Activated T-cell treated with anti-CD3 and anti-CD28 coated beads, Interleukin-2, amount 50 U/mL, for 24 hours (primary cell): ENCODE results near the gene PXDC1.
"Not testable (repeated sequence)": the region's sequence is repeated elsewhere in the genome, so short reads cannot be mapped to it uniquely, and the experiment has no call there.

ENCODE experiments used
- DNase-seq: peaks from one replicate; pipeline ENCODE4 v3.0.0-alpha.2; 2020
- H3K27ac Mint-ChIP-seq: 2 replicates; pipeline ENCODE4 v1.8.0; 2020; ENCODE audit warnings: mild to moderate bottlenecking, mixed read lengths
- H3K27me3 Mint-ChIP-seq: 2 replicates; pipeline ENCODE4 v1.8.0; 2020; ENCODE audit warnings: mixed read lengths
- H3K36me3 Mint-ChIP-seq: 2 replicates; pipeline ENCODE4 v1.8.0; 2020; ENCODE audit warnings: low read depth, mixed read lengths
- H3K4me1 Mint-ChIP-seq: 2 replicates; pipeline ENCODE4 v1.8.0; 2020; ENCODE audit warnings: low read depth, mixed read lengths
- H3K4me3 Mint-ChIP-seq: 2 replicates; pipeline ENCODE4 v1.8.0; 2020; ENCODE audit warnings: mild to moderate bottlenecking, moderate library complexity, mixed read lengths
- H3K9me3 Mint-ChIP-seq: 2 replicates; pipeline ENCODE4 v1.8.0; 2020; ENCODE audit warnings: mixed read lengths

The PXDC1 gene

GRCh38 chr6:3690506-3690905 is 61.0 kb downstream of the PXDC1 start:
- H3K4me3 Mint-ChIP-seq, result no peak overlapping the region
- no peak for DNase-seq
- no peaks in the 10 kb centered on the region for H3K9me3 Mint-ChIP-seq
- no peak overlapping the region for H3K27ac Mint-ChIP-seq
- no peaks in the 10 kb centered on the region for H3K36me3 Mint-ChIP-seq
- H3K4me1 Mint-ChIP-seq, result no peaks in the 10 kb centered on the region
- peaks cover 3% of the 10 kb centered on the region for H3K27me3 Mint-ChIP-seq

GRCh38 chr6:3687847-3688246 is 63.7 kb downstream of the PXDC1 start:
- Mint-ChIP-seq H3K9me3 (no peaks in the 10 kb centered on the region), H3K27me3 (peaks cover 6% of the 10 kb centered on the region), H3K36me3 (no peaks in the 10 kb centered on the region), H3K4me1 (no peaks in the 10 kb centered on the region), H3K27ac (no peak overlapping the region), H3K4me3 (no peak overlapping the region)
- DNase-seq, result no peak

GRCh38 chr6:3683331-3683730 is 68.2 kb downstream of the PXDC1 start:
- Mint-ChIP-seq H3K9me3 (peaks cover 8% of the 10 kb centered on the region), H3K27me3 (peaks cover 17% of the 10 kb centered on the region), H3K27ac (no peak overlapping the region), H3K36me3 (no peaks in the 10 kb centered on the region), H3K4me3 (no peak overlapping the region), H3K4me1 (no peaks in the 10 kb centered on the region)
- DNase-seq, result no peak

GRCh38 chr6:3678946-3679345 is 72.6 kb downstream of the PXDC1 start:
- H3K27me3 Mint-ChIP-seq, result peaks cover 33% of the 10 kb centered on the region

GRCh38 chr6:3677751-3678150 is 73.8 kb downstream of the PXDC1 start:
- DNase-seq, H3K9me3 Mint-ChIP-seq, H3K4me3 Mint-ChIP-seq, H3K36me3 Mint-ChIP-seq, H3K4me1 Mint-ChIP-seq, H3K27ac Mint-ChIP-seq: not testable (repeated sequence)
- peaks cover 28% of the 10 kb centered on the region for H3K27me3 Mint-ChIP-seq

More at GRCh38 chr6:3678946-3679345, 72.6 kb downstream of the PXDC1 start:
- H3K36me3 Mint-ChIP-seq, result no peaks in the 10 kb centered on the region
- DNase-seq, result no peak
- H3K9me3 Mint-ChIP-seq, result peaks cover 9% of the 10 kb centered on the region
- no peak overlapping the region for H3K27ac Mint-ChIP-seq
- no peak overlapping the region for H3K4me3 Mint-ChIP-seq
- no peaks in the 10 kb centered on the region for H3K4me1 Mint-ChIP-seq

GRCh38 chr6:3677351-3677750 is 74.2 kb downstream of the PXDC1 start:
- not testable (repeated sequence) for H3K4me1 Mint-ChIP-seq, H3K27ac Mint-ChIP-seq, H3K36me3 Mint-ChIP-seq, DNase-seq, H3K4me3 Mint-ChIP-seq, H3K9me3 Mint-ChIP-seq
- H3K27me3 Mint-ChIP-seq, result peaks cover 28% of the 10 kb centered on the region
